ENCODE data around the gene PPP2R5D. TPM values are rescaled to one million over a fixed set of nuclear protein-coding genes. Genes with fewer than 3 reads are reported as not detected.

Gene PPP2R5D
- total RNA-seq, 1 donor from 2014 or later, result 33.4 TPM

- Histone ChIP-seq H3K27me3 (ENCODE audit: control insufficient read depth, insufficient read depth, low read length) (no peaks in the 10 kb centered on the region), H3K4me3 (ENCODE audit: low read depth, low read length) (no peak overlapping the region), H3K36me3 (ENCODE audit: control insufficient read depth, insufficient read depth, low read length) (peaks cover 6% of the 10 kb centered on the region)
- DNase-seq (ENCODE audit: low read depth), result no peak
- no peak for TF ChIP-seq CTCF (IDR thresholded peaks at IDR 0.05; ENCODE audit: insufficient read depth, low read length, poor library complexity, severe bottlenecking)
Observed at GRCh38 chr6:43026365-43026764, 42.0 kb downstream of the PPP2R5D start.

- Histone ChIP-seq H3K4me3 (ENCODE audit: low read depth, low read length) (no peak overlapping the region), H3K36me3 (ENCODE audit: control insufficient read depth, insufficient read depth, low read length) (peaks cover 6% of the 10 kb centered on the region), H3K27me3 (ENCODE audit: control insufficient read depth, insufficient read depth, low read length) (no peaks in the 10 kb centered on the region)
- TF ChIP-seq CTCF (IDR thresholded peaks at IDR 0.05; ENCODE audit: insufficient read depth, low read length, poor library complexity, severe bottlenecking), result no peak
- DNase-seq (ENCODE audit: low read depth), result no peak
Observed at GRCh38 chr6:43029120-43029519, 44.8 kb downstream of the PPP2R5D start.

GRCh38 chr6:43032326-43032725, 48.0 kb downstream of the PPP2R5D start:
- TF ChIP-seq CTCF (IDR thresholded peaks at IDR 0.05; ENCODE audit: insufficient read depth, low read length, poor library complexity, severe bottlenecking), result no peak
- Histone ChIP-seq H3K27me3 (ENCODE audit: control insufficient read depth, insufficient read depth, low read length) (no peaks in the 10 kb centered on the region), H3K4me3 (ENCODE audit: low read depth, low read length) (no peak overlapping the region), H3K36me3 (ENCODE audit: control insufficient read depth, insufficient read depth, low read length) (peaks cover 7% of the 10 kb centered on the region)
- no peak for DNase-seq (ENCODE audit: low read depth)

GRCh38 chr6:43033496-43034189, 49.3 kb downstream of the PPP2R5D start:
- DNase-seq (ENCODE audit: low read depth), result no peak
- no peak for TF ChIP-seq CTCF (IDR thresholded peaks at IDR 0.05; ENCODE audit: insufficient read depth, low read length, poor library complexity, severe bottlenecking)
- H3K27me3 ChIP-seq (ENCODE audit: control insufficient read depth, insufficient read depth, low read length), result no peaks in the 10 kb centered on the region
- H3K4me3 ChIP-seq (ENCODE audit: low read depth, low read length), result no peak overlapping the region
- H3K36me3 ChIP-seq (ENCODE audit: control insufficient read depth, insufficient read depth, low read length), result peaks cover 10% of the 10 kb centered on the region

GRCh38 chr6:43034190-43034525, 49.8 kb downstream of the PPP2R5D start:
- Histone ChIP-seq H3K36me3 (ENCODE audit: control insufficient read depth, insufficient read depth, low read length) (peaks cover 13% of the 10 kb centered on the region), H3K4me3 (ENCODE audit: low read depth, low read length) (no peak overlapping the region), H3K27me3 (ENCODE audit: control insufficient read depth, insufficient read depth, low read length) (no peaks in the 10 kb centered on the region)
- no peak for TF ChIP-seq CTCF (IDR thresholded peaks at IDR 0.05; ENCODE audit: insufficient read depth, low read length, poor library complexity, severe bottlenecking)
- DNase-seq (ENCODE audit: low read depth), result no peak
